Skeletal muscle satellite cell (primary cell): ENCODE results near the gene NCBP3.
A peak's percentile ranks its signal among the peaks of the same experiment; 100 is the strongest.

ENCODE experiments used
- H3K27me3 ChIP-seq: 2 replicates; pipeline ENCODE4 v1.7.0; 2013; ENCODE audit warnings: low read length; ENCODE audit not compliant: control insufficient read depth, insufficient read depth
- H3K36me3 ChIP-seq: 2 replicates; pipeline ENCODE4 v1.7.0; 2013; ENCODE audit warnings: mild to moderate bottlenecking, control low read depth, low read length; ENCODE audit not compliant: insufficient read depth
- H3K4me1 ChIP-seq: 2 replicates; pipeline ENCODE4 v1.7.0; 2013; ENCODE audit warnings: low read length; ENCODE audit not compliant: control insufficient read depth, insufficient read depth
- H3K4me2 ChIP-seq: 2 replicates; pipeline ENCODE4 v1.7.0; 2013; ENCODE audit warnings: mild to moderate bottlenecking, low read length
- H3K4me3 ChIP-seq: 2 replicates; pipeline ENCODE4 v1.7.0; 2013; ENCODE audit warnings: low read length
- H3K9ac ChIP-seq: 2 replicates; pipeline ENCODE4 v1.7.0; 2013; ENCODE audit warnings: mild to moderate bottlenecking, low read depth, low read length, moderate library complexity
- H3K9me3 ChIP-seq: replicated peaks from 2 replicates; pipeline ENCODE4 v1.7.0; 2013; ENCODE audit warnings: mild to moderate bottlenecking, control low read depth, low read length

The NCBP3 gene

GRCh38 chr17:3879186-3879585 is 33.1 kb upstream of the NCBP3 start:
- Histone ChIP-seq H3K9me3 (no peaks in the 10 kb centered on the region), H3K4me3 (no peak overlapping the region), H3K9ac (no peak overlapping the region), H3K4me1 (peaks cover 9% of the 10 kb centered on the region), H3K27me3 (no peaks in the 10 kb centered on the region), H3K4me2 (no peak overlapping the region), H3K36me3 (peaks cover 65% of the 10 kb centered on the region)

DNA sequence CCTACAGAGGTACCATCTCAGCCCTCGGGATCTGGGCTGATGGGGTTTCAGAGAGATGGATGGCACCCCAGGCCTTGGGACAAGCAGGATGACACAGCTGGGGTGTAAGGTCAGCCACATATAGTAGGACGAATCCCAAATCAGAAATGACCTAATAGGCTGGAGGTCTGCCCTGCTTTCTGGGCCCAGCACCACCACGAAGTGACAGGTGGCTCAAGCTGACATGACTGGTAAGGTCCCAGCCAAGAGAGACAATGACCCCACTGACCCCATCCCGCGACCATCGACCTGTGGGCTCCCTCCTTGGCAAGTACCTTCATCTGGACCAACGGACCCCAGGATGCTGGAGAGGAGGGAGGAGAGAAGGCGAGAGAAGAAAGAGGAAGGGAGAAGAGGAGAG is 31.2 kb upstream of the NCBP3 start:
- H3K4me1 ChIP-seq, result peaks cover 9% of the 10 kb centered on the region
- H3K9me3 ChIP-seq, result no peaks in the 10 kb centered on the region
- H3K36me3 ChIP-seq, result peaks cover 66% of the 10 kb centered on the region
- no peaks in the 10 kb centered on the region for H3K27me3 ChIP-seq
- no peak overlapping the region for H3K4me2 ChIP-seq
- H3K9ac ChIP-seq, result no peak overlapping the region
- H3K4me3 ChIP-seq, result no peak overlapping the region

- Histone ChIP-seq H3K4me1 (peaks cover 9% of the 10 kb centered on the region), H3K36me3 (peaks cover 57% of the 10 kb centered on the region), H3K4me2 (no peak overlapping the region), H3K4me3 (no peak overlapping the region), H3K9me3 (no peaks in the 10 kb centered on the region), H3K9ac (no peak overlapping the region), H3K27me3 (no peaks in the 10 kb centered on the region)
Measured at GRCh38 chr17:3875317-3875716, 29.3 kb upstream of the NCBP3 start.

DNA sequence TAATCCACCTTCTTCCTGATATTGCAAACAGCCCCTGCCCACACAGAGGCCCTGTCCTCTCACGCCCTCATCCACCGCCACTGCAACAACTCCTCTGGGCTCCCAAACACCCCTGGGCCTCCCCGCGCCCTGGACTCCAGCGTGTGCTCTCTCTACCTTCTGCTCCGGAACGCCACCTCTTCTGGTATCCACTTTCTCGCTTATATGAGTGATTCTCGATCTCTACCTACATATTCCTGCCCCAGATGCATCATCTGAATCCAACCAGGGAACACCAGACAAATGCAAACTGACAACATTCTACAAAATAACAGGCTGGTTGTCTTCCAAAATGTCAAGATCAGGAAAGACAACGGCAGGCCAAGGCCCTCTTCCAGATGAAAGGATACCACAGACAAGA is 27.8 kb upstream of the NCBP3 start:
- Histone ChIP-seq H3K36me3 (peaks cover 52% of the 10 kb centered on the region), H3K27me3 (no peaks in the 10 kb centered on the region), H3K9ac (no peak overlapping the region), H3K4me2 (no peak overlapping the region), H3K4me3 (no peak overlapping the region), H3K9me3 (no peaks in the 10 kb centered on the region), H3K4me1 (no peaks in the 10 kb centered on the region)

DNA sequence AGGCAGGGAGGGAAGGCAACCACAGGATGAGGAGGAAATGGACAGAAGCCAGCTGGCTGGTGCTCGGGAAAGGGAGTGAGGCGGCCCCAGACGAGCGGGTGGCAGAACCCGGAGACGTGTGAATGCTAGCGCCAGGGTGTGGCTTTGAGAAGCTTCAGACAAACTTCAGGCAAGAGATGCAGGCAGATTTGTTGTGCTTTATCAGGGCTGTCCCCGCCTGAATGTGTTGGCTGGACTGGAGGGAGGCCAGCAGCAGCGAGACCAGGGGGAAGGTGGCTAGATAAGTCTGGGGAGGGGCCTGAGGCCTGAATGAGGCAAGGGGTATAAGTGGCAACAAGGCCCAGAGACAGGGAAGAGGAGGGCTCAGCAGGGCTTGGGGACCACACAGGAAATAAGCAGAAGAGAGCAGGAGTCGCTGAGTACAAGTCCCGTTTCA is 24.8 kb upstream of the NCBP3 start:
- Histone ChIP-seq H3K4me1 (peaks cover 5% of the 10 kb centered on the region), H3K9ac (no peak overlapping the region), H3K4me3 (no peak overlapping the region), H3K4me2 (no peak overlapping the region), H3K36me3 (peaks cover 33% of the 10 kb centered on the region), H3K9me3 (no peaks in the 10 kb centered on the region), H3K27me3 (no peaks in the 10 kb centered on the region)

GRCh38 chr17:3867606-3868005 is 21.6 kb upstream of the NCBP3 start:
- no peaks in the 10 kb centered on the region for H3K9me3 ChIP-seq
- no peak overlapping the region for H3K4me2 ChIP-seq
- H3K4me3 ChIP-seq, result no peak overlapping the region
- no peaks in the 10 kb centered on the region for H3K27me3 ChIP-seq
- H3K4me1 ChIP-seq, result peaks cover 18% of the 10 kb centered on the region
- H3K36me3 ChIP-seq, result peaks cover 9% of the 10 kb centered on the region
- no peak overlapping the region for H3K9ac ChIP-seq

DNA sequence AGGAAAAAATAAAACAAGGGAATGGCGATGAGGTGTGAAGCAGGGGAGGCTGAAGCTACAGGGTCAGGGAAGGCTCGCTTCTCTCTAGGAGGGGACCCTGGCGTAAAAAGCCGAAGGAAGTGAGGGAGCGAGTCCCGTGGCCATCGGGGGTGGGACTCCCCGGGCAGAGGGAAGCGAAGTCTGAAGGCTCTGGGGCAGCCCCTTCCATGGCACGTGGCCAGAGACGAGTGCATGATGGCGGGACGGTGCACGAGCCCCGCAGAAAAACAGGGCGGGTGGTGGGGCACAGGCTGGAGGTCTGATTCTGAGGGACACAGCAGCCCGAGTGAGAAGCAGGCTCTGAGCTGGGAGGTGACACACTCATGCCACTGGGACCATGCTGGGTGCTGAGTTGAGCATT is 21.1 kb upstream of the NCBP3 start:
- no peak overlapping the region for H3K4me3 ChIP-seq
- H3K4me1 ChIP-seq, result peaks cover 18% of the 10 kb centered on the region
- no peak overlapping the region for H3K9ac ChIP-seq
- H3K4me2 ChIP-seq, result no peak overlapping the region
- no peaks in the 10 kb centered on the region for H3K27me3 ChIP-seq
- peaks cover 4% of the 10 kb centered on the region for H3K36me3 ChIP-seq
- H3K9me3 ChIP-seq, result no peaks in the 10 kb centered on the region

DNA sequence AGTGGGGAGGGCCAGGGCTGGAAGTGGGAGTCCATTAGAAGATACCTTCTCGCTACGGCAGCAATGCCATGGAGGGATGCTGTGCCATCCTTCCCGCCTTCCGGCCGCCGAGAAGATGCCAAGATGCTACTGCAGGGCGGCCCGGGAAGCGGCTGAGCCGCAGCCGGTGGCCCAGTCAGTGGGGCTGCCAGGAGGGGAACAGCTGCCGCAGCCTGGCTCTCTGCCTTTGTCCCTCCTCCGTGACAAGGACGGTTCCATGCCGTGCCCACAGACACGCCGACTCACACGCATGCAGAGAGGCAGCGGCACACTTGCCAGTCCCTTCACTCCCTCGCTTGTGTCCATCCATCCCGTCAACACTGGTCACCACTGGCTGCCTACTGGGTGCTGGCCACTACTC is 20.2 kb upstream of the NCBP3 start:
- Histone ChIP-seq H3K4me3 (no peak overlapping the region), H3K9ac (no peak overlapping the region), H3K27me3 (no peaks in the 10 kb centered on the region), H3K4me1 (peaks cover 18% of the 10 kb centered on the region), H3K4me2 (no peak overlapping the region), H3K36me3 (peaks cover 4% of the 10 kb centered on the region), H3K9me3 (no peaks in the 10 kb centered on the region)

DNA sequence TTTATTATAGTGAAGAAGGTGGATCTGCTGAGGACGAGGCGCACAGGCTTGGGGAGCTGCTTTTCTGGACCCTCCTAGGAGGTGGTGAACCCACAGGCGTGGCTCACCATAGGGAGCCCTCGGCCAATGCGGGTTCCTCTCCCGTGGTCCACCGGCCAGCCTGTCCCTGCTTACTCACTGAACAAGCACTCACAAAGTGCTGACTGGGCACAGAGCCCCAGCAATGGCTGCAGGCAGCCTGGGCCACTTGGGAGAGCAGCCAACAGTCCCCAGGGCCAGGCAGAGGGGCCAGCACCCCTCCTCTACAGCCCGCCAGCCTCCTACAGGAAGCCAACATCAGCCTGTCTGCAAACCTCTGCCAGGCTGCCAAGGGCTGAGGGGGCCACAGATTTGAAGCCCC is 19.1 kb upstream of the NCBP3 start:
- H3K27me3 ChIP-seq, result no peaks in the 10 kb centered on the region
- no peak overlapping the region for H3K9ac ChIP-seq
- H3K4me3 ChIP-seq, result no peak overlapping the region
- H3K36me3 ChIP-seq, result peaks cover 7% of the 10 kb centered on the region
- H3K4me1 ChIP-seq, result peaks cover 18% of the 10 kb centered on the region
- H3K9me3 ChIP-seq, result no peaks in the 10 kb centered on the region
- H3K4me2 ChIP-seq, result peak overlapping the region; percentile 19

DNA sequence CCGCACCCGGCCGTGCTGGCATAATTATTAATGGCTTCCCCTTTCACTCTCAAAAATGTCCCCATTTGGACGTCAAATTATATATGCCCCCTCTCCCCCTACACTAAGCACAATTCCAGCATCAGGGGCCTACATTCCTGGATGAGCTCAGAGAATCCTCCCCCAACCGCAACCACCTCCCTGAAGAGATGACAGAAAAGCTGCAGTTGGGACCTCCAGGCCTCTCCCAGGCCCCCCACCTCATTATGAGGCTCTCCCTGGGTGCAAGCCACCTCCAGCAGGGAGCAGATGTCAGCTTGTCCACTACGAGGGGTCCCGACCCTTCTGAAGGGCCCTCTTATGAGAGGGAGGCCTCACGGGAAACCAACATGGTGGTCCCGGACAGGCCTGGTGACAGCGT is 18.5 kb upstream of the NCBP3 start:
- H3K36me3 ChIP-seq, result peaks cover 7% of the 10 kb centered on the region
- no peak overlapping the region for H3K9ac ChIP-seq
- H3K4me3 ChIP-seq, result no peak overlapping the region
- peaks cover 18% of the 10 kb centered on the region for H3K4me1 ChIP-seq
- H3K27me3 ChIP-seq, result no peaks in the 10 kb centered on the region
- H3K4me2 ChIP-seq, result no peak overlapping the region
- H3K9me3 ChIP-seq, result no peaks in the 10 kb centered on the region

GRCh38 chr17:3861761-3862681 is 16.0 kb upstream of the NCBP3 start:
- no peak overlapping the region for H3K9ac ChIP-seq
- H3K27me3 ChIP-seq, result no peaks in the 10 kb centered on the region
- peaks cover 18% of the 10 kb centered on the region for H3K4me1 ChIP-seq
- H3K36me3 ChIP-seq, result peaks cover 7% of the 10 kb centered on the region
- no peaks in the 10 kb centered on the region for H3K9me3 ChIP-seq
- H3K4me3 ChIP-seq, result no peak overlapping the region
- no peak overlapping the region for H3K4me2 ChIP-seq
